CD4-positive, alpha-beta T cell treated with Interleukin-1 beta for 1 hour (primary cell): Measurements from ENCODE around the gene PAK1.

Experiments
- DNase-seq, 2 donors: peaks; one replicate each; pipeline ENCODE4 v3.0.0-alpha.2; 2020 to 2022

PAK1 gene

GRCh38 chr11:77431813-77432212 lies 42.1 kb downstream of the PAK1 start:
- no peak for DNase-seq

DNA sequence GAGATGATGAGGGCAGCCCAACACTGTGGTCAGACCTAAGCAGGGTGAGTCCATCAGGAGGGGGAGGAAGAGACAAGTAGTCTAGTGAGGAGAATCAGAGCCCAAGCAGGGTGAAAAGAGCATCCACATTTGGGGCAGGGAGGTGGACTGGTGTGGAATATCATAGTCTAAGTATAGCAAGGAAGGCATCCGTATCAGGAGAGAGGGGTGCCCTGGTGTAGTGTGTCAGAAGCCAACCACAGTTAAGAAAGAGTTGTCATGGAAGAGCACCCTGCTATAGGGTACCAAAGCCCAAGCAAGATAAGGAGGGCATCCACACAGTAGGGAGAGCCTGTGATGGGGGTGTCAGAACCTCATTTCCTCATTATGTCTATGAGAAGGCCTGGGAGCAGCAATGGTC lies 45.3 kb downstream of the PAK1 start:
- DNase-seq: no peak

GRCh38 chr11:77425346-77425745 lies 48.5 kb downstream of the PAK1 start:
- DNase-seq: no peak

GRCh38 chr11:77424644-77425043 lies 49.2 kb downstream of the PAK1 start:
- DNase-seq: no peak

- DNase-seq: no peak
Measured at GRCh38 chr11:77423624-77424023, 50.3 kb downstream of the PAK1 start.

DNA sequence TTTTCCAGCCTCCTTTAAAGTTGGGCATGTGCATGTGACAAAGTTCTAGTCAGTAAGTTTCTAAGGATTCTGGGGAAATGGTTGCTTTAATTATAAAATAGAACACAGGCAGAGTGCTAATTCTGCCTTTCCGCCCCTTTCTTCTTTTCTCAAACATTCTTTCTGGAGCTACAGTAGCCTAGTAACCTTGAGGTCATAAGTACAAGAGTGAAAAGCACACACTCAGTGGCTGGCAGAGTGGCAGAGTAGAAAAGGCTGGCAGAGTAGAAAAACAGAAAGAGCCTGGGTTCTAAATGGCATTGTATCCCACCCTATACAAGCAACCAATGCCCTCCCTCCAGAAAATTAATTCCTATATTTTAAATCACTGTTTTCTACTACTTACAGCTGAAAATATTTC lies 51.2 kb downstream of the PAK1 start:
- DNase-seq: no peak

- no peak for DNase-seq
Measured at GRCh38 chr11:77421041-77421723, 52.7 kb downstream of the PAK1 start.

- no peak for DNase-seq
Measured at GRCh38 chr11:77418971-77419597, 54.8 kb downstream of the PAK1 start.

GRCh38 chr11:77418155-77418970 lies 55.5 kb downstream of the PAK1 start:
- DNase-seq: no peak

- DNase-seq: no peak
Measured at GRCh38 chr11:77416357-77416756, 57.5 kb downstream of the PAK1 start.

GRCh38 chr11:77413850-77414460 lies 59.9 kb downstream of the PAK1 start:
- DNase-seq: no peak

GRCh38 chr11:77412814-77413213 lies 61.1 kb downstream of the PAK1 start:
- DNase-seq: no peak

- peak; percentile 78 to 80 for DNase-seq
Measured at GRCh38 chr11:77411717-77412441, 62.0 kb downstream of the PAK1 start.

DNA sequence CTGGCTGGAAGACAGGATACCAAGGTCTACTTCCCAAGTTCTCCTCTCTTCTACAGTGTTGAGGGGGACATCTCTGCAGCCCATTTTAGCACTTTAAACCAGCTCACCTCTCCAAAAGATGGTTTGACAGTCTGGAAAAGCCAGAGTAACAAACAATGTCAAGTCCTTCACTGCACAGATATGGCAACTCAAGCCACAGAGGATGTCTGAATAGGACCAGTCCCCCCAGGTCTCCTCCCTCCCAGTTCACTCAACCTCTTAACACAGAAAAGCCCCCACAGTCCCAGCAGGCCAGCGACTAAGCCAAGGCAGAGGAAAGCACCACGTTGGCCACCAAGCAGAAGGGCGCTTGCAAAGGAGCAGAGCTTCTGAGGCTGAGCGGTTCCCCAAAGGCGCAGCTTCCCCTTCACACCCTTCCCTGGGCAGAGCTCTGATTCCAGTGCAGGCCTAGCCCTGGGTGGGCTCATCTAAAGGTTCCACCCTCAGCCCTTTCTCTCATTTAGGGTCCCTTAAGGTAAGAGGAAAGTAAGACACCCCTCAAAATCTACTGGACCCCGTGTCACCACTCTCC lies 62.7 kb downstream of the PAK1 start:
- DNase-seq: peak; percentile 21 to 28

- no peak for DNase-seq
Measured at GRCh38 chr11:77410076-77410827, 63.6 kb downstream of the PAK1 start.

DNA sequence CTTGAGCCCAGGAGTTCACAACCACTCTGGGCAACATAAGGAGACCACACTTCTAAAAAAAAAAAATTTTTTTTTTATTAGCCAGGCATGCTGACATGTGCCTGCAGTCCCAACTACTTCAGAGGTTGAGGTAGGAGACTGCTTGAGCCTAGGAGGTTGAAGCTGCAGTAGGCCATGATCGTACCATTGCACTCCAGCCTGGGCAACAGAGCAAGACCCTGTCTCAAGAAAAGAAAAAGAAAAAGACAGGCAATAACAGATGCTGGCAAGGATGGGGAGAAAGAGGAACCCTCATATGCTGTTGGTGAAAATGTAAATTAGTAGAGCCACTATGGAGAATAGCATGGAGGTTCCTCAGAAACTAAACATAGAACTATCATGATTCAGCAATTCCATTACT lies 64.8 kb downstream of the PAK1 start:
- no peak for DNase-seq

DNA sequence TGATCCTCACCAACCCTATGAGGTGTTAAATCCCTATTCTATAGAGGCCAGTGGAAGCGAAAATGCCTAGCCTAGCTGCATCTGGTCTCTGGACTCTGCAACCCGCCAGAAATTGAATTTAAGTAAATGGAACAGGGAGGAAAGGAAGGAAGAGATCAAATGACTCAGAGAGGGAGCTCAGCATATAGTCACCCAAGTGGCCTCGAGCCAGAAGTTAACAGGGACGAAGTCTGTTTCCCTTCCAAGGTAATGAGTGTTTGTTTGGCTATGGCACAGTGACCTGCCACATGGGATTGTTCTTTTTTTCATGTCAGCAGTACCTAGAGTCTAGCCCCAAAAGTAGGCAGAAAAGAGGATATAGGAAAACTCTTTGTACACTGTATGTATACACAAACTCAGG lies 66.3 kb downstream of the PAK1 start:
- no peak for DNase-seq

DNA sequence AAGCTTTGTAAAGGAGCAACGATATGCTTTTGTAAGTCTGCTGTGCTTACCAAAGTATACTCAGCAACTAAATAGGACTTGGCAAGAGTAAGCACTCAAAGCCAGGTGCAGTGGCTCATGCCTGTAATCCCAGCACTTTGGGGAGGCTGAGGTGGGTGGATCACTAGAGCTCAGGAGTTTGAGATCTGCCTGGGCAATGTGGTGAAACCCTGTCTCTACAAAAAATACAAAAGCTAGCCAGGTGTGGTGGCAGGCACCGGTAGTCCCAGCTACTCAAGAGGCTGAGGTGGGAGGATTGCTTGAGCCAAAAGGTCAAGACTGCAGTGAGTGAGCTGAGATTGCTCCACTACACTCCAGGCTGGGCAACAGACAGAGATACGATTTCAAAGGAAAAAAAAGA lies 67.5 kb downstream of the PAK1 start:
- no peak for DNase-seq

- DNase-seq: no peak
Measured at GRCh38 chr11:77403211-77403610, 70.7 kb downstream of the PAK1 start.

- no peak for DNase-seq
Measured at GRCh38 chr11:77402218-77402556, 71.7 kb downstream of the PAK1 start.

GRCh38 chr11:77401486-77402217 lies 72.2 kb downstream of the PAK1 start:
- no peak for DNase-seq
